ENCODE data around the gene MAS1L.

- TF ChIP-seq, protein P1, sequence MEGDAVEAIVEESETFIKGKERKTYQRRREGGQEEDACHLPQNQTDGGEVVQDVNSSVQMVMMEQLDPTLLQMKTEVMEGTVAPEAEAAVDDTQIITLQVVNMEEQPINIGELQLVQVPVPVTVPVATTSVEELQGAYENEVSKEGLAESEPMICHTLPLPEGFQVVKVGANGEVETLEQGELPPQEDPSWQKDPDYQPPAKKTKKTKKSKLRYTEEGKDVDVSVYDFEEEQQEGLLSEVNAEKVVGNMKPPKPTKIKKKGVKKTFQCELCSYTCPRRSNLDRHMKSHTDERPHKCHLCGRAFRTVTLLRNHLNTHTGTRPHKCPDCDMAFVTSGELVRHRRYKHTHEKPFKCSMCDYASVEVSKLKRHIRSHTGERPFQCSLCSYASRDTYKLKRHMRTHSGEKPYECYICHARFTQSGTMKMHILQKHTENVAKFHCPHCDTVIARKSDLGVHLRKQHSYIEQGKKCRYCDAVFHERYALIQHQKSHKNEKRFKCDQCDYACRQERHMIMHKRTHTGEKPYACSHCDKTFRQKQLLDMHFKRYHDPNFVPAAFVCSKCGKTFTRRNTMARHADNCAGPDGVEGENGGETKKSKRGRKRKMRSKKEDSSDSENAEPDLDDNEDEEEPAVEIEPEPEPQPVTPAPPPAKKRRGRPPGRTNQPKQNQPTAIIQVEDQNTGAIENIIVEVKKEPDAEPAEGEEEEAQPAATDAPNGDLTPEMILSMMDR (IDR thresholded peaks at IDR 0.05; ENCODE audit: poor library complexity, severe bottlenecking), result no peak
- TF ChIP-seq TAF1 (IDR thresholded peaks at IDR 0.05; ENCODE audit: low read depth) (no peak), RAD21 (conservative IDR thresholded peaks at IDR 0.05) (no peak), REST (IDR thresholded peaks at IDR 0.05; ENCODE audit: borderline replicate concordance) (no peak), EZH2 (IDR thresholded peaks at IDR 0.05; ENCODE audit: borderline replicate concordance, insufficient read depth, low read length, poor library complexity, severe bottlenecking) (no peak), EP300 (conservative IDR thresholded peaks at IDR 0.05; ENCODE audit: poor library complexity, severe bottlenecking) (no peak)
Measured at GRCh38 chr6:29491574-29491973, 3.8 kb upstream of the MAS1L start.

Data from neural cell (in vitro differentiated cells).